GM12872 (cell line): Measurements from ENCODE around the gene RSPRY1.

Experiments used
- TF ChIP-seq, protein P1 (sequence below): IDR thresholded peaks from 3 replicates; pipeline ENCODE4 v1.5.1; 2011; ENCODE audit warnings: low read depth, mild to moderate bottlenecking, low read length, moderate library complexity; ENCODE audit not compliant: insufficient read depth

The RSPRY1 gene

DNA sequence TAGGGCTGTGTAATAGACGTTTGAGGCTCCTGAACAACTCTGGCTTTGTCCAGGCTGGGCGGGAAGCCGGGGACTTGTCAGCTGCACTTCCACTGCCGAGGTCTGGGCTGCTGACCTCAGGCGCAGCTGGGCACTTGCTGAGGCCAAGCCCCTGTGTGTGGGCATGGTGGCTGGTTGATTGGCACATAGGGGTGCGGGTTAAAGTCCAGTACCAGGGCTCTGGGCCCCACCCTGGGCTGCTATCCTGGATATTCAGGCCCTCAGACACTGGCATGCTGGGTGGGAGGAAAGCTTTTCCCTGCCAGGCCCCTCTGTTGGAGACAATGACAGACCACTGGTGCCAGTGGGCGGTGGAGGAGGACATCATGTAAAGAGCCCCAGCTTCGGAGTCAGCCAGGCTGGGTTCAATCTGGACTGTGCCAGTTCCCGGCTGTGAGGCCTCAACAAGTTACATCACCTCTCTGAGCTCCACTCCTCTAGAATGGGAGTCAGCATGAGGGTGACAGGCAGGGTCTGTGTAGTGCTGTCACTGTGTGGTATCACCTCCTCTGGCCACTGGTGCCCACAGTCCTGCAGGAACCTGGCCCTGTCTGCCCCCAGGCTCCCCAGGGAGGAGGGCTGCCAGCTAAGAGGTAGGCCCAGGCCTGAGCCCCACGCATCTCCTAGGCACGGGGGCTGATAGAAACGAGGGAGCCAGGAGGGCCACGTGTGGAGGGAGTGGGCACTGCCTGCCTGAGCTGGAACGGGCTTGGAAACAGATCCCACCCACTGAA, 42.8 kb upstream of the RSPRY1 start:
- TF ChIP-seq, protein P1, sequence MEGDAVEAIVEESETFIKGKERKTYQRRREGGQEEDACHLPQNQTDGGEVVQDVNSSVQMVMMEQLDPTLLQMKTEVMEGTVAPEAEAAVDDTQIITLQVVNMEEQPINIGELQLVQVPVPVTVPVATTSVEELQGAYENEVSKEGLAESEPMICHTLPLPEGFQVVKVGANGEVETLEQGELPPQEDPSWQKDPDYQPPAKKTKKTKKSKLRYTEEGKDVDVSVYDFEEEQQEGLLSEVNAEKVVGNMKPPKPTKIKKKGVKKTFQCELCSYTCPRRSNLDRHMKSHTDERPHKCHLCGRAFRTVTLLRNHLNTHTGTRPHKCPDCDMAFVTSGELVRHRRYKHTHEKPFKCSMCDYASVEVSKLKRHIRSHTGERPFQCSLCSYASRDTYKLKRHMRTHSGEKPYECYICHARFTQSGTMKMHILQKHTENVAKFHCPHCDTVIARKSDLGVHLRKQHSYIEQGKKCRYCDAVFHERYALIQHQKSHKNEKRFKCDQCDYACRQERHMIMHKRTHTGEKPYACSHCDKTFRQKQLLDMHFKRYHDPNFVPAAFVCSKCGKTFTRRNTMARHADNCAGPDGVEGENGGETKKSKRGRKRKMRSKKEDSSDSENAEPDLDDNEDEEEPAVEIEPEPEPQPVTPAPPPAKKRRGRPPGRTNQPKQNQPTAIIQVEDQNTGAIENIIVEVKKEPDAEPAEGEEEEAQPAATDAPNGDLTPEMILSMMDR, result no peak

DNA sequence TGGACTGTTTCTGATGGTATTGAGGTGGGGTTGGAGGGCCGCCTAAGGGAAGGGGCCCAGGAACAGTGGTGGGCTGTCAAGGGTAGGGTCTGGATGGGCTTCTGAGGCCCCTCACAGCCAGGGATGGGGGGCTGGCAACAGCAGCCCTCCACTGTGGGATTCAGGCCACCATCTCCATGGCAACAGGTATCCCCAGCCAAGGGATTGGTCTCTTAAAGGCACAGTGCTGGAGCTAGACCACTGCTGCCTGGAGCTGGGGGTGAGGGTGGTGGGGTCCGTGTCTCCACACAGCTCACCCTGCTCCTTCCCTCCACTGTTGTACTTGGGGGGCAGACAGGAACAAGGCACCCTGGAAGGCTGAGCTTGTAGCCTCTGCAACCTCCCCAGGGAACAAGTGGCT, 42.1 kb upstream of the RSPRY1 start:
- TF ChIP-seq, protein P1, result no peak

DNA sequence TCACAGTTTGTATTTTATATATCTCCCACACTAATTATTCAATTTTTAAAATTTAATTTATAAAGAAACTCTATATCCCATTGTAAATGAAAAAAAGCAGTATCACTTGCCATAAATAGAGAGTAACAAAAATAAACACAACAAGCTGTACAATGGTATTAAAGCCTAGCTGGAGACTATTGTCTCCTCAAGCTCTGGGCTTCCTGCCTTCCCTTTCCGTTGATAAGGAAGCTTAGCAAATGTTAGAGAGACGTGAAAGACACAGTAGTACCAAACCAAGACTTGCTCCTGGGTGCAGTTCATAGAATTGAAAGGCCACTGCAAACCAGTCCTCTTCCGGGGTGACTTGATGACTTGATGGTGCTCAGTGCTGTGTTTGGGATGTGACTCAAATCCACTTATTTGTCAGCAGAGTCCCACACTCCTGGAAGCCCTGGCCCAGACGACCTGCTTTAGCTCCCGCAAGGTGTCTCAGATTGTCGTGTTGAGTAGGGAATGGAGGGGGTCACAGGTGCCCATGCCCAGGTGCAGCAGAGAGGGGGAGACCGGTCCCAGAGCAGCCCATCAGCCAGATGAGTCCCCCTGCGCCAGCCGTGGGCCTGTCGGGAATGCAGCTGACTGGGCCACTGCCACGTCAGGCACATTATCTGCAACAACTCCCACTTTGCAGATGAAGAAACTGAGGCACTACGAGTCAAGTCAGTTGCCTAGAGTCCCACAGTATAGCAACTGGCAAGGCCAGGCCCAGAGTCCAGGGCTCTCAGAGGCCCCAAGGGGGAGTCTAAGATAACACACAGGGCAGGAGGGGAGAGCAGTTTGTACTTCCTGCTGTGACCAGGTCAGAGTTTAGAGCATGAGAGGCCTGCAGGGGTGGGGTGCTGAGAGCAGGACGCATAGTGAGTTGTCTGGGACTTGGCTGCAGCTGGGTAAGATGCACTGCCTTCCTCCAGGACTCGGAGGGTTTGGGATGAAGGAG, 40.8 kb upstream of the RSPRY1 start:
- TF ChIP-seq, protein P1, result no peak

DNA sequence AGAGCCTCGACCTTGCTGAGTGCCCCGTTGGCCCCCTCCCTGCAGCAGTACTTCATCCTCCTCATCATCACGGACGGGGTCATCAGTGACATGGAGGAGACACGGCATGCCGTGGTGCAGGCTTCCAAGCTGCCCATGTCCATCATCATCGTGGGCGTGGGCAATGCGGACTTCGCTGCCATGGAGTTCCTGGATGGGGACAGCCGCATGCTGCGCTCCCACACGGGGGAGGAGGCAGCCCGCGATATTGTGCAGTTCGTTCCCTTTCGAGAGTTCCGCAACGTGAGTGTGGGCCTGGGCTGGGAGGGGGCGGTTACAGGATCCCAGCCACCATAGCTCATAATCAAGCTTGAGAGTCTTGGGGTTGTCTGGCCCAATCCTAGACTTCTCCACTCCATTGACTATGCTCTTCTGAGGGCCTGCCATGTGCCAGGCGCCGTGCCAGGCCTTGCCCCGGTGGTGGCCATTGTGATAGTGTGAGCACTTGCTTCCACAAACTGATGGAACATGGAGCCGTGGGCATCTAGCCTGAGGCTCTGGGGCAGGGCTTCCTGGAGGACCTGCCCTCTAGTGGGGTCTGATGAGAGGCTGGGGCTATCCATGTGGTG, 40.0 kb upstream of the RSPRY1 start:
- TF ChIP-seq, protein P1, result no peak

DNA sequence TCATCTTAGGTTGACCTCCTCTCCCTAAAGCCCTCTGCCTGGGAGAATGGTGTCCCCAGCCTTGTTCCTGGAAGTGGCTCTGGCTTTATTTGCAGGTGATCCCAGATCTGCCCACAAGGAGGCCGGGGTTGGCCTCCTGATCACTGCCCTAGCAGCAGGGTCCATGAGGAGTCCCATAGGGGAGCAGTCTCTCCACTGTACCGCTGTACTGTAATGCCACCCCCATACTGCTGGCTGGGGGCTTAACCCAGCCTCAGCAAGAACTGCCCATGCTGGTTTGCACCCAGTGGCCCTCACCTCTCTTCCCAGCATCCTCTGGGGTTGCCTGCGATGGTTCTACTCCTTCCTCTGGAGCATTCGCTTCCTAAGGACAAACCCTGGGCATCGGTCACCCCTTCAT, 39.4 kb upstream of the RSPRY1 start:
- TF ChIP-seq, protein P1, result peak; percentile 40; the same call in 1 of the 3 replicates

DNA sequence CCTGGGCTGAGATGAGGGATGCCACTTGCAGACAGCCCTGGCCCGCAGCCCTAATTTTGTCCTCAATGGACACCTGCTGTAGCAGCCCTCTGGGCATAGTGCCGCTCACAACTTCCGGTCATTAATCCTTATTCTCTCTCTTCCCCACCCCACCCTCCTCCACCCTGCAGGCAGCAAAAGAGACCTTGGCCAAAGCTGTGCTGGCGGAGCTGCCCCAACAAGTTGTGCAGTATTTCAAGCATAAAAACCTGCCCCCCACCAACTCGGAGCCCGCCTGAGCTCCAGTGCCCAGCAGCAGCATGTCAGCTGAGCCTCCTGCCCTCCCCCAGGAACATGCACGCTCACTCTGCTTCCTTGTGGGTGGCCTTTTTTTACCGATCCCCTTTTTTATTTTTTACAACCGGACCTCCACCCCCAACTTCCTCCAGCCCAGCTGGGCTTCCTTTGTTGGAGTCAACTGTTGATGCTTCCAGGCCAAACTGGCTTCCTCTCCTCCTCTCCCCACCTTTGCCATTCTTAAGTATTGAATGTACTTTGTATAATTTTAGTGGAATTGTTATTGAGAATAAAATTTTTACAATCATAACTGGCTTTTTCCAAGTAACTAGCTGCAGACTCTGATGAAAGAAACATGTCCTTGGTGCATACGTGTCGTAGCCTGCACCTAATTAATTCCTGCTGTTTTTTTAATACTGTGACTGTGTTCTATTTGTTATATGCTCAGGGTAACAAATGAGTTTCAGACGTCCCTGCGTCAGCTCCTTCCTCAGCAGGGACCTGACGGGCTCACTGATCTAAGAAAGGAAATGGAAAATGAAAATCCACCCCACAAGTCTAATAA, 38.5 kb upstream of the RSPRY1 start:
- TF ChIP-seq, protein P1, result no peak
